LHCN-M2 (cell line): ENCODE measurements around the gene LDLRAD2. TPM values are rescaled to one million over a fixed set of nuclear protein-coding genes. Genes with fewer than 3 reads are reported as not detected.
"Not testable (repeated sequence)": the region's sequence is repeated elsewhere in the genome, so short reads cannot be mapped to it uniquely, and the experiment has no call there.

Source experiments
- DNase-seq: peaks from one replicate; pipeline ENCODE4 v3.0.0-alpha.2; 2012; ENCODE audit warnings: low read depth
- polyA plus RNA-seq: library from polyadenylated mRNA; unstranded; fragments of >200 nt; gene quantifications from one replicate; pipeline ENCODE4 v1.2.1, GENCODE V29; 2012; ENCODE audit warnings: missing spikeins
- total RNA-seq: library from RNA; depleted of rRNA; stranded (reverse); fragments of >200 nt; gene quantifications from 2 replicates; pipeline ENCODE4 v1.2.3, GENCODE V29; 2014; rRNA removed

LDLRAD2 gene, protein sequence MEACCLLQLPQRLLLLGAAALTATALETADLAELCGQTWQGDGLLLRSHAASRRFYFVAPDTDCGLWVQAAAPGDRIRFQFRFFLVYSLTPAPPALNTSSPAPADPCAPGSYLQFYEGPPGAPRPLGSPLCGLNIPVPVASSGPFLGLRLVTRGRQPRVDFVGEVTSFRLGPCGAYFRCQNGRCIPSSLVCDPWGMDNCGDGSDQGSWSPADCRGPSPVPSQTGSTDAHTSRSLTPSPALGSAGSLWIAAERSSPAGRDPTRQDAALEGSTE
- not detected in 2 replicates for total RNA-seq
- 20.7 TPM for polyA plus RNA-seq

DNA sequence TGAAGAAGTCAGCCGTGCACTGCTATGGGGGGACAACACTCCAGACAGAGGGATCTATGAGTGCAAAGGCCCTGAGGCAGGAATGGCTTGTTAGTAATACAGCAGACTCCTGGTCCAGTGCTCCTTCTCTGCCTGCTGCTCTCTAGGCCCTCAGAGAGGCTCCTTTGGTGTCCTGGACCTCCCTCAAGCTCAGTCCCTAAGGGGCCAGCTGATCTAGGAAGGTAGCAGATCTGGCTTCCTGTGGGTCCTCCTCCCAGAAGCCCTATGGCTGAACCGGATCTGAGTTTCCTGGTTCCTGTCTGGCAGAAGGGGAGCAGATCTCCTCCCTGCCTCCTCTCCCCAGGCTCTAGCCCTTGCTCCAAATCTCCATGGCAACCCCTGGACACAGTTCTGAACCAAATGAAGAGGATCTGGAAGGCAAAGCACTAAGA, at the start of gene LDLRAD2:
TSS of gene LDLRAD2 (plus strand) at position 391 of the 431 bp plus-strand sequence. CDS start 187 bp downstream, outside the sequence.
- no peak for DNase-seq

DNA sequence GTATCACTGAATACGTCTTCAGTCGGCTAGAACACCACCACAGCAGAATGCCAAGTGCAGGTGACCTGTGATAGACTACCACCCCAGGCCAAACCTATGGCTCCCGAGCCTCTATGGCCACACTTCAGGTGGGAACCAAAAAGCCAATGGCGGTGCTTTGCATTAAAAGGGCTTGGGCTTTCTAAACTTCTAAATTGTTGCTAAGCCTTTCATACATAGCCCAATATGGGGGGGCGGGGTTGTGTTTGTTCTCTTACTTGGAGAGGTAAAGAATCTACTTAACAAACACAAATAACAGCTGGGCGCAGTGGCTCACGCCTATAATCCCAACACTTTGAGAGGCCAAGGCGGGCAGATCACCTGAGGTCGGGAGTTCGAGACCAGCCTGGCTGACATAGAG, 48.8 kb upstream of the LDLRAD2 start:
- DNase-seq, result no peak

DNA sequence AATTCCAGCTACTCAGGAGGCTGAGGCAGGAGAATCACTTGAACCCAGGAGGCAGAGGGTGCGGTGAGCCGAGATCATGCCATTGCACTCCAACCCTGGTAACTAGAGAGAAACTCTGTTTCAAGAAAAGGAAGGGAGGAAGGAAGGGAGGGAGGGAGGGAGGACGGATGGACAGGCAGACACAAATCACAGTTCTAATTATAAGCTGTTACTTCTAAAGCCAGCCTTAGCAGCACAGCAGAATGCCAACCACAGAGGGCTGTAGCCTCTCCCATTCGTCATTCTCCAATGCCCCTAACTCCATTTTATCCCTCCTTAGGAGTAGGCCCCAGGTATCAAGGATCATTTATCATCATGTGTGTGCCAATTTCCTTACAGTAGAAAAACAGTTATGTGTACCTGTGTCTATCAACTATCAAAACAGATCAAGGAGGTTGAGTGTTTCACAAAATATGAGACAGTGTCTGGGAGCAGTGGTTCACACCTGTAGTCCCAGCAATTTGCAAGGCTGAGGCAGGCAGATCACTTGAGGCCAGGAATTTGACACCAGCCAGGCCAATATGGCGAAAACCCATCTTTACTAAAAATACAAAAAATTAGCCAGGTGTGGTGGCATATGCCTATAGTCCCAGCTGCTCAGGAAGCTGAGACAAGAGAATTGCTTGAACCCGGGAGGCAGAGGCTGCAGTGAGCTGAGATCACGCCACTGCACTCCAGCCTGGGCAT, 48.2 kb upstream of the LDLRAD2 start:
- no peak for DNase-seq

DNA sequence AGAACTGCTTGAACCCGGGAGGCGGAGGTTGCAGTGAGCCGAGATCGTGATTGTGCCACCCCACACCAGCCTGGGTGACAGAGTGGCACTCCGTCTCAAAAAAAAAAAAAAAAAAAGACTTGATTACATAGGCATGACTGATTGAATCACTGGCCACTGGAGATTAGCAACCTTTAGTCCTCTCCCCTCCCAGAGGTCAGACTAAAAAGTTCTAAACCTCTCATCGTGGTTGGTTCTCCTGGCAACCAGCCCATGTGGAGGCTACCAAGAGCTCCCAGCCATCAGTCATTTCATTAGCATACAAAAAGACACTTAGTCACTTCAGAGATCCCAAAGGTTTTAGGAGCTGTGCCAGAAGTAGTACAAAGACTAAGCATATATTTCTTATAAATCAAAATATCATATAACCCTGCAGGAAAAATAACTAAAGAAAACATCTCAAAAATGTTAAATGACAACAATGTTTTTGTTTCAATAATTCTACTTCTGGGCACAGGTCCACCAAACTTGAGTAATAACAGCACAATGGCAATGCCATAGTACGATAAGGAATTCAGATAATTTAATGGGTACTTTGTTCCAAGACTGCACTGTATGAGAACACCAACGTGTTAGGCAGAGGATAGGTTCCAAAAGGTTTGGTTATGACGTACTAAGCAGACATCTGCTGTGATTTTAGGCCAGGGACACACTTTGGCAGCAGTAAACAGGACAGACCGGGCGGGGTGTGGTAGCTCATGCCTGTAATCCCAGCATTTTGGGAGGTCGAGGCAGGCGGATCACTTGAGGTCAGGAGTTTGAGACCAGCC, 47.2 kb upstream of the LDLRAD2 start:
- peak; percentile 94 for DNase-seq

DNA sequence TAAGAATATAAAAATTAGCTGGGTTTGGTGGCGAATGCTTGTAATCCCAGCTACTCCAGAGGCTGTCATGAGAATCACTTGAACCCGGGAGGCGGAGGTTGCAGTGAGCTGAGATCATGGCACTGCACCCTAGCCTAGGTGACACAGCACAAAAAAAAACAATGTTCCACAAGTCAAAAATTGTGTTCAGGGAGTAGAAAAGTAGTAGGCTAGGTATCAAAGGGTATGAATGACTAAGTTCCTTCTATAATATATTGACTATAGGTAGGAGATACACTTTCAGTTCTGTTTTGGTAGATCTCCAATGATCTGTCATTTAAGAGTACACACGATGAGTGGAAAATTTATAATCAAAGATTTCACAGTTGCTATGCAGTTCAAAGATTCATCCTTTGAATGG, 45.9 kb upstream of the LDLRAD2 start:
- DNase-seq, result no peak

DNA sequence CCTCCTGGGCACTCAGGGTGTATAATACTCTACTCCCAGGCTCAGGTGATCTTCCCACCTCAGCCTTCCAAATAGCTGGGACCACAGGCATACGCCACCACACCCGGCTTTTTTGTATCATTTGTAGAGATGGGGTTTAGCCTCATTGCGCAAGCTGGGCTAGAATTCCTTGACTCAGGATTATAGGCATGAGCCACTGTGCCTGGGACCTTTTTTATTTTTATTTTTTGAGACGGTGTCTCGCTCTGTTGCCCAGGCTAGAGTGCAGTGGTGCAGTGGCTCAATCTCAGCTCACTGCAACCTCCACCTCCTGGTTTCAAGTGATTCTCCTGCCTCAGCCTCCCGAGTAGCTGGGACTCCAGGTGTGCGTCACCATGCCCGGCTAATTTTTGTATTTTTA, 45.0 kb upstream of the LDLRAD2 start:
- DNase-seq, result not testable (repeated sequence)

DNA sequence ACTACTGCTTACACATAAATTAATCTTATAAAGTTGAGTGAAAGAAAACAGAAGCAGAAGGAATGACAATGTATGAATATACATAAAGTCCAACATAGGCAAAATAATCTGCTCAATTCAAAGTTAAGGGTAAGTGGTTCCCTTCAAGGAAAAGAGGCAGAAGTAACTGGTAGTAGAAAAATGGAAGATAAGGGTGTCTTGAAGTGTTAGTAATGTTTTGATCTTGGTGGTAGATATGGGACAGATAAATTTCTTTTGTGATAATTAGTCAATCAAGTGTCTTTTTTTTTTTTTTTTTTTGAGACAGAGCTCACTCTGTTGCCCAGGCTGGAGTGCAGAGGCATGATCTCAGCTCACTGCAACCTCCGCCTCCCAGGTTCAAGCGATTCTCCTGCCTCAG, 41.9 kb upstream of the LDLRAD2 start:
- no peak for DNase-seq

DNA sequence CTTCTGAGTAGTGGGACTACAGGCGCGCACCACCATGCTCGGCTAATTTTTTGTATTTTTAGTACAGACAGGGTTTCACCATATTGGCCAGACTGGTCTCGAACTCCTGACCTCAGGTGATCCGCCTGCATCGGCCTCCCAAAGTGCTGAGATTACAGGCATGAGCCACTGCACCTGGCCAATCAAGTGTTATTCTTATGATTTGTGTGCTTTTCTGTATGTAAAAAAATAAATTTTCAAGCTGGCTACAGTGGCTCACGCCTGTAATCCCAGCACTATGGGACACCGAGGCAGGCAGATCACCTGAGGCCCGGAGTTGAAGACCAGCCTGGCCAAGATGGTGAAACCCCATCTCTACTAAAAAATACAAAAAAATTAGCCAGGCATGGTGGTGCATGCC, 41.5 kb upstream of the LDLRAD2 start:
- DNase-seq, result not testable (repeated sequence)

DNA sequence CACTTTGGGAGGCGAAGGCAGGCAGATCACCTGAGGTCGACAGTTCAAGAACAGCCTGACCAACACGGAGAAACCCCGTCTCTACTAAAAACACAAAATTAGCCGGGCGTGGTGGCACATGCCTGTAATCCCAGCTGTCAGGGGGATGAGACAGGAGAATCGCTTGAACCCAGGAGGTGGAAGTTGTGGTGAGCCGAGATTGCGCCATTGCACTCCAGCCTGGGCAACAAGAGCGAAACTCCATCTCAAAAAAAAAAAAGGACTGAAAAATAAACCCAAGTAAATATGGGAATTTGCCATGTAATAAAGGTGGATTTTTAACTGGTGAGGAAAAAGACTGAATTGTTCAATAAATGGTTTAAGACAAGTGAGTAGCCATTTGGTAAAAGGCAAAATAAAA, 40.4 kb upstream of the LDLRAD2 start:
- DNase-seq, result not testable (repeated sequence)

DNA sequence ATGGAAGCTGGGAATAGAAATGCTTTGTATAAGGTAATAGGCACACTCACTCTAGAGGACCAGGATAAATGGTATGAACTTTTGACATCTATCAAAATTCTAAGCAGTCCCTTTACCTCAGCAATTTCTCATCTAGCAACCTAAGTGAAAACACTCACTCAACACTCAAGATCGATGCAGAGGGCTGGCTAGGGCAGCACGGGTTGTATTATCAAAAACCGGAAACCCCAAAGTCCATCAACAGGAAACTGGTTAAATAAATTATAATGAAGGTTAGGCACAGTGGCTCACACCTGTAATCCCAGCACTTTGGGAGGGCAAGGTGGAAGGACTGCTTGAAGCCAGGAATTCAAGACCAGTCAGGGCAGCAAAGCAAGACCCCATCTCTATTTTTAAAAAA, 38.5 kb upstream of the LDLRAD2 start:
- DNase-seq, result no peak

DNA sequence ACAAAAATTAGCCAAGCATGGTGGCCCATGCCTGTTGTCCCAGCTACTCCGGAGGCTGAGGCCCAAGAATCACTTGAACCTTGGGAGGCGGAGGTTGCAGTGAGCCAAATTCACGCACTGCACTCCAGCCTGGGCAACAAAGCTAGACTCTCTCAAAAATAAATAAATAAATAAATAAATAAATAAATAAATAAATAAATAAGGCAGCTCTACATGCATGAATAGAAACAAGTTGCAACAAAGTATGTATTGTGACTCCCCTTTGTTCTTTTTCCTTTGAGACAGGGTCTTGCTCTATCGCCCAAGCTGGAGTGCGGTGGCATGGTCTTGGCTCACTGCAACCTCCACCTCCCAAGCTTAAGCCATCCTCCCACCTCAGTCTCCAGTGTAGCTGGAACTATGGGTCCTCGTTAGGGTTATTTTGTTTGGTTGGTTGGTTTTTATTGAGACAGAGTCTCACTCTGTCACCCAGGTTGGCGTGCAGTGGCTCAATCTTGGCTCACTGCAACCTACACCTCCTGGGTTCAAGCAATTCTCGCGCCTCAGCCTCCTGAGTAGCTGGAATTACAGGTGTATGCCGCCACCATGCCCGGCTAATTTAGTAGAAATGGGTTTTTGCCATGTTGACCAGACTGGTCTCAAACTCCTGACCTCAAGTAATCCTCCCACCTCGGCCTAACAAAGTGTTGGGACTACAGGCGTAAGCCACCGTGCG, 37.1 kb upstream of the LDLRAD2 start:
- DNase-seq, result no peak

DNA sequence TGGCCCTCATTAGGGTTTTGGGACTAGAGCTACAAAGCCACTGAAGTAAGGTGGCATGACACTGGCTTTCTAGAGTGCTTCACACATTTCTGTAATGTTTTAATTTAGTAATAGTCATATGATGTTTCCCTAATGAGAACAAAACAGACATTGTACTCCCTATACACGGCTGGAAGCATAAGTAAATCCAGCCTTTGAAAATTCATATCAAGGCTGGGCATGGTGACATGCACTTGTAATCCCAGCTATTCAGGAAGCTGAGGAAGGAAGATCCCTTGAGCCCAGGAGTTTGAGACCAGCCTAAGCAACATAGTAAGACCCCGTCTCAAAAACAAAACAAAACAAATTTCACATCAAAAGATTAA, 36.5 kb upstream of the LDLRAD2 start:
- DNase-seq, result no peak

DNA sequence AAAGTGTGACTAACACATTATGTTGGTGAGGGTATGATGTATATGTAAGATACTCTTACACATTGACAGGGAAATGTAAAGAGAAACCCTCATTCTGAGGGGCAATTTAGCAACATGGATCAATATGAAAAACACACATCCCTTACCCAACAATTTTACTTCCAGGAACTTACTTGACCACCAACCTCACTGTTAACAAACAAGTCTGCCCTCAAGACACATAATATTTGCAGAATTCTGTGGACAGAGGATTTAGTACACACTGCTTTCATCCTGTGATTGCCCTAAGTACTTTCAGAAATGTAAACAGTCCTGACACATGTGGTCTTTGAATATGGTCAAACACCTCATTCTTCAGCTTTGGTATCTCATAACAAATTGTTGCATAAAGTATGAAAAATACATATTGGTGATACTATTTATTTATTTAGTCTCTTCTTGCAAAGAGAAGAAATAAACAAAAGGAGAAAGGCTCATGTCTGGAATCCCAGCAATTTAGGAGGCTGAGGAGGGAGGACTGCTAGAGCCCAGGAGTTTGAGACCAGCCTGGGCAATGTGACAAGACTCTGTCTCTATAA, 36.0 kb upstream of the LDLRAD2 start:
- DNase-seq, result peak; percentile 47

DNA sequence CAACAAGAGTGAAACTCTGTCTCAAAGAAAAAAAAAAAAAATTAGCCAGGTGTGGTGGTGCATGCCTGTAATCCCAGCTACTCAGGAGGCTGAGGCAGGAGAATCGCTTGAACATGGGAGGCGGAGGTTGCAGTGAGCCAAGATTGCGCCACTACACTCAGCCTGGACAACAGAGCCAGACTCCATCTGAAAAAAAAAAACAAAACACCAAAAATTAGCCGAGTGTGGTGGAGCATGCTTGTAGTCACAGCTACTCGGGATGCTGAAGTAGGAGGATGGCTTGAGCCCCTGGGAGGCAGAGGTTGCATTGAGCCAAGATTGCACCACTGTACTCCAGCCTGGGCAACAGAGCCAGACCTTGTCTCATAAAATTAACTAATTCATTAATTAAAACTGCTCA, 35.1 kb upstream of the LDLRAD2 start:
- not testable (repeated sequence) for DNase-seq

DNA sequence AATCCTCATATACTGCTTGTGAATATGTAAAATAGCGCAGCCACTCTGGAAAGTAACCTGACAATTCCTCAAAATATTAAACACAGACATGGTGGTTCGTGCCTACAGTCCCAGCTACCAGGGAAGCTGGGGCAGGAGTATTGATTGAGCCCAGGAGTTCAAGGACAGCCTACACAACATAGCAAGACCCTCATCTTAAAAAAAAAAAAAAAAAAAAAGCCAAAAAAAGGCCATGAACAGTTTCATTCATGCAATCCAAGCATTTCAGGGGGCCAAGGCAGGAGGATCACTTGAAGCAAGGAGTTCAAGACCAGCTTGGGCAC, 33.7 kb upstream of the LDLRAD2 start:
- no peak for DNase-seq

DNA sequence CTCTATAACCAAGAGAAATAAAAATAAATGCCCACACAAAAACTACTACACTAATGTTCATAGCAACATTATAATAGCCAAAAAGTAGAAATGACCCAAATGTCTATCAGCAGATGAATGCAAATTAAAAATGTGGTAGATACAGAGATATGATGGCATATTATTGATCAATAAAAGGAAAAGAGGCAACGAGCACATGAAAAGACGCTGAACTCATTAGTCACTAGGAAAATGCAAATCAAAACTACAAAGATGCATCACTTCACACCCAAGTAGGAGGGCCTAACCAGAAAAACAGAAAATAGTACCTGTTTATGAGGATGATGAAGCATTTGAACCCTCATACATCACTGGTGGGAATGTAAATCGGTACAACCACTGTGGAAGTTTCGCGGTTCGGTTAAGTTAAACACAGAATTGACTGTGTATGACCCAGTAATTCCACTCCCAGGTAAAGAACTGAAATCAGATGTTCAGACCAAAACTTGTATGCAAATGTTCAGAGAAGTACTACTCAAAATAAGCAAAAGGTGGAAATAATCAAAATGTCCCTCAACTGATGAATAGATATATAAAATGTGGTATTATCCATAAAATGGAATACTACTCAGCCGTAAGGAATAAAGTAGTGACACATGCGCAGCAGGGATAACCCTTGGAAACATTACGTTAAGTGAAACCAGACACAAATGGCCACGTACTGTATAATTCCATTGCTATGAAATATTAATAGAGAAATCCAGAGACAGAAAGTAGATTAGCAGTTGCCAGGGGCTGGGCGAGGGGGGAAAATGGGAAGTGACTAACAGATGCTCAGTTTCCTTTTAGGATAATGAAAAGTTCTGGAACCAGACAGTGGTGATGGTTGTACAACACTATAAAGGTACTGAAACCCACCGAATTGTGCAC, 32.2 kb upstream of the LDLRAD2 start:
- DNase-seq, result no peak

DNA sequence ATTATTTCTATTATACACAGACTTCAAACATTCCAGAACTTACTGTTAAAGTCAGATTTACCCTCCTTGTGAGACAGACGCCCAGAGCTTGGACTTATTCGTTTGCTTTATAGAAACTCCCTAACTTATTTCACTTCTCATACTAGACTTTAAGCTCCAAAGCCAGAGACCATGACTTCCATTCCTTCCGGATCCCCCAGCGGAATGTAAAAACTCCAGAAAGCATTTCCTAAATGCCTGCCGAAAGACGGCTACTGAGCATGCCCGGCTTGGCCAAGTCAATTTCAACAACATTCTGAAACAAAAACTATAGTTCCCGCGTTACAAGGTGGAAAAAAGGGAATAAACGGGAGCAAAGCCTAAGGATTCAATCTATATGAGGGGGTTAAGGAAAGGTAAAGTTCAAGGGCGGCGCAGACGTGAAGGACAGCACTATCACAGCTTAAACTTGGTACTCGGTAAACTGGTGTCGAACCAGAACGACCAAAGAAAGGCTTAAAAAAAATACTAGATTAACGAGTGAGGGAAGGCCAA, 30.2 kb upstream of the LDLRAD2 start:
- DNase-seq, result peak; percentile 40

DNA sequence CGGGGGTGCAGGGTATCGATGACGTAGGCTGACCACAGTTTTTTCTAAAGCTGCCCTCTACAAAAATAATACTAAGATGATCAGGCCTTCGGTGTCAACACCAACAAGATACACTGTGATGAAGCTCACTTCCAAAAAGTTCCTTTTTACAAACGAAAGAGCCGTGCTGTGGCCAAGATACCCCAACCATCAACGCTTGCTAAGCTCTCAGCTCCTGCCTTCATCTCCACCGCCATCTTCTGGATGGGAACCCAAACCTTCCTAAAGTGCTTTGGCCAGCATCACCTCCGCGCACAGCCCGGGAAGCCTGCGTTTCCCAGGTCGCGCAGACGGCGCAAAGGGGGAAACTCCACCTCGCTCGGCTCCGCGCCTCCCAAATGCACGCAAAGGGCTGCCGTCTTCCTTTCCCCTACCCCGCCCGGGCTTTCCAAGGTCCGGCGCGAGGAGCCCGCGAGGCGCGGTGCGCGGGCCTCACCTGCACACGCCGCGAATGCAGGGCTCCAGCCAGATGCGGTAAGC, 29.7 kb upstream of the LDLRAD2 start:
- DNase-seq, result peak; percentile 60

DNA sequence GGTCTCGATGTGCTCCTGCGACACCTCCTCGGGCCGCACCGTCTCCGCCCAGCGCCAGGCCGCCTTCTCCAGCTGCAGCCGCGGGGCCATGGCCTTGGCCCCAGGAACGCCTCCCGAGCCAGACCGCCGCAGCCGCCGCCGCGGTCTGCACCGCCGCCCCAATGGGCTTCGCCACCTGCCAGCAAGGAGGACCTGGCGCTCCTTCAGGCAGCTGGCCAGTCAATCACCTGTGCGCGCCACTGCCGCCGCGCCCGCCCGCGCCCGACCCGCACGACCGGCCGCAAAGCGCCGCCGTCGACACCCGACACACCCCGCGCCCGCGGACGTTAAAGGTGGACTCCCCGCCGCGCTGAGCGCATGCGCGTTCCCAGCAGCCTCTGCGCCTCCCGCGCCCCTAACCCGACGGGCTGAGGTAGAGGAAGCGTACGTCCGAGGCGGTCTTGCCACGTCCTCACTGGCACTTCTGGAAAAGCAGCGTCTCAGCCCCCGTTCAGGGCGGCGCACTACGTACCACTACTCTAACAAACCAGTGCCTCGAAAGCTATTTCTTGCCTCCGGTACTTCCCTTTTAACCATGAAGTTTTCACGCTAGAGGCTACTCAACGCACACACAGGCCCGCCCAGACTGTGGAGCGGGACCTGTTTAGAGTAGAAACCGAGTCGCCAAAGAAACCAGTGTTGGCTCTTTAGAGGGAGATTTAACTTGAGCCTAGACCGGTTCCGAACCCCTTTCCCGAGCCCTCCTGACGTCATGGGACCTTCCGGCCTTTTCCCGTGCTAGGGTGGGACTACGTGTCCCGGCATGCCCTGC, 29.0 kb upstream of the LDLRAD2 start, which contains the start of gene USP48:
TSS of gene USP48 (minus strand) at position 282 of the 811 bp plus-strand sequence. CDS start at position 90, 192 bp downstream.
- DNase-seq, result peak; percentile 94
